Keratinocyte (primary cell): ENCODE data around the gene ATP11B. TPM values are rescaled to one million over a fixed set of nuclear protein-coding genes. Genes with fewer than 3 reads are reported as not detected.

ENCODE experiments used
- DNase-seq: peaks from one replicate; pipeline ENCODE4 v3.0.0-alpha.2; 2011; ENCODE audit warnings: low read depth, missing footprints, low spot score
- FAIRE-seq: peaks from 2 replicates; lab custom pipeline; 2011; peaks lifted over from hg19 to GRCh38; lab: Jason Lieb, UNC
- H2AFZ ChIP-seq: 2 replicates; pipeline ENCODE4 v1.6.0; 2012; ENCODE audit warnings: low read length, control low read depth, inconsistent platforms; ENCODE audit not compliant: control insufficient read depth
- H3K27ac ChIP-seq: 2 replicates; pipeline ENCODE4 v1.5.1; 2011; ENCODE audit warnings: low read length; ENCODE audit not compliant: control insufficient read depth, insufficient read depth
- H3K27me3 ChIP-seq: 3 replicates; pipeline ENCODE4 v1.6.0; 2011; ENCODE audit warnings: low read length; ENCODE audit not compliant: control insufficient read depth, insufficient read depth; ENCODE audit errors: extremely low read depth
- H3K36me3 ChIP-seq, 2 experiments: 2 replicates in 1 of 2; 3 replicates in 1 of 2; pipeline ENCODE4 v1.5.1; 2011; ENCODE audit warnings: low read length in 2 of 2, mild to moderate bottlenecking in 1 of 2; ENCODE audit not compliant: control insufficient read depth in 2 of 2, insufficient read depth in 2 of 2; ENCODE audit errors: extremely low read depth in 1 of 2
- H3K4me1 ChIP-seq: 3 replicates; pipeline ENCODE4 v1.5.1; 2011; ENCODE audit warnings: low read length; ENCODE audit not compliant: control insufficient read depth, insufficient read depth; ENCODE audit errors: extremely low read depth
- H3K4me2 ChIP-seq: 3 replicates; pipeline ENCODE4 v1.6.0; 2011; ENCODE audit warnings: low read depth, low read length; ENCODE audit not compliant: control insufficient read depth, insufficient read depth; ENCODE audit errors: extremely low read depth
- H3K4me3 ChIP-seq, 3 experiments: fragments of 200-600 bp in 1 of 3; sonication (generic) in 1 of 3; 2 replicates in 2 of 3; 3 replicates in 1 of 3; pipeline ENCODE4 v1.5.1; 2011 to 2016; ENCODE audit warnings: low read length in 3 of 3, mild to moderate bottlenecking in 3 of 3, control low read depth in 2 of 3, inconsistent platforms in 1 of 3, low read depth in 1 of 3, mixed read lengths in 1 of 3, mixed run types in 1 of 3, moderate library complexity in 1 of 3; ENCODE audit not compliant: control insufficient read depth in 2 of 3, insufficient read depth in 2 of 3; ENCODE audit errors: extremely low read depth in 1 of 3
- H3K79me2 ChIP-seq: 2 replicates; pipeline ENCODE4 v1.6.0; 2012; ENCODE audit warnings: low read length; ENCODE audit not compliant: control insufficient read depth, insufficient read depth
- H3K9ac ChIP-seq: 3 replicates; pipeline ENCODE4 v1.6.0; 2011; ENCODE audit warnings: low read length; ENCODE audit not compliant: control insufficient read depth, insufficient read depth; ENCODE audit errors: extremely low read depth
- H3K9me1 ChIP-seq: 3 replicates; pipeline ENCODE4 v1.6.0; 2011; ENCODE audit warnings: low read length; ENCODE audit not compliant: control insufficient read depth, insufficient read depth; ENCODE audit errors: extremely low read depth
- H3K9me3 ChIP-seq: 2 replicates; pipeline ENCODE4 v1.5.1; 2012; ENCODE audit warnings: low read depth, low read length; ENCODE audit not compliant: control insufficient read depth
- H4K20me1 ChIP-seq: 3 replicates; pipeline ENCODE4 v1.6.0; 2011; ENCODE audit warnings: low read length; ENCODE audit not compliant: control insufficient read depth, insufficient read depth; ENCODE audit errors: extremely low read depth
- EZH2 ChIP-seq: IDR thresholded peaks from one replicate; pipeline ENCODE4 v1.6.1; 2012; ENCODE audit warnings: inconsistent platforms, mild to moderate bottlenecking, low read length, moderate library complexity
- dilution Hi-C: fragments of 300-500 bp; cut with MboI; formaldehyde crosslinking; loops from one replicate; pipeline ENCODE4 v1.7.0; 2020; ENCODE audit warnings: low sequenced_read_pairs; ENCODE audit not compliant: extremely low pct_ligation_motif_present
- polyA plus RNA-seq, 5 experiments: library from polyadenylated mRNA; depleted of rRNA in 3 of 5; stranded (reverse) in 3 of 5; stranded (forward) in 1 of 5; unstranded in 1 of 5; fragments of >200 nt; gene quantifications; 1 replicate in 1 of 5; 2 replicates in 3 of 5; 3 replicates in 1 of 5; pipeline versions ENCODE4 v1.2.1 to v1.2.3, GENCODE V29; 2011 to 2012; ENCODE audit warnings: missing spikeins in 2 of 5, low read depth in 1 of 5, low replicate concordance in 1 of 5
- TF ChIP-seq, protein P1 (sequence below), 3 experiments: IDR thresholded peaks in 1 of 3; conservative IDR thresholded peaks in 1 of 3; optimal IDR thresholded peaks in 1 of 3; 2 replicates in 2 of 3; 3 replicates in 1 of 3; pipeline versions ENCODE3 to v1.5.1; 2011; ENCODE audit warnings: low read length in 3 of 3, mild to moderate bottlenecking in 3 of 3, moderate library complexity in 2 of 3, control low read depth in 1 of 3, inconsistent platforms in 1 of 3; ENCODE audit not compliant: insufficient read depth in 2 of 3; ENCODE audit errors: extremely low read depth in 1 of 3

ATP11B gene
- polyA plus RNA-seq, 1 donor (not counting 4 experiments of a cell fraction or from before 2014, with no cell fraction given): 28.9 TPM

DNA sequence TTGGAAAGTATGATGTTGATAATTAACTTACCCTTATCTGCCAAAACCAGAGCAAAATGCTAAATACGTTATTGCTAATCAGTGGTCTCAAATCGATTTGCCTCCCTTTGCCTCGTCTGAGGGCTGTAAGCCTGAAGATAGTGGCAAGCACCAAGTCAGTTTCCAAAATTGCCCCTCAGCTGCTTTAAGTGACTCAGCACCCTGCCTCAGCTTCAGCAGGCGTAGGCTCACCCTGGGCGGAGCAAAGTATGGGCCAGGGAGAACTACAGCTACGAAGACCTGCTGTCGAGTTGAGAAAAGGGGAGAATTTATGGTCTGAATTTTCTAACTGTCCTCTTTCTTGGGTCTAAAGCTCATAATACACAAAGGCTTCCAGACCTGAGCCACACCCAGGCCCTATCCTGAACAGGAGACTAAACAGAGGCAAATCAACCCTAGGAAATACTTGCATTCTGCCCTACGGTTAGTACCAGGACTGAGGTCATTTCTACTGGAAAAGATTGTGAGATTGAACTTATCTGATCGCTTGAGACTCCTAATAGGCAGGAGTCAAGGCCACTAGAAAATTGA, 127.3 kb downstream of the ATP11B start:
- no peak for FAIRE-seq
- dilution Hi-C loops: no loop called here
- no peak overlapping the region for H3K4me3 ChIP-seq
- no peaks in the 10 kb centered on the region for H3K9me3 ChIP-seq
- H3K36me3 ChIP-seq: peaks cover 0 to 2% of the 10 kb centered on the region in 2 experiments
- no peak overlapping the region for H3K9ac ChIP-seq
- no peak overlapping the region for H2AFZ ChIP-seq
- H3K4me1 ChIP-seq: peaks cover 4% of the 10 kb centered on the region
- DNase-seq: no peak
- TF ChIP-seq, protein P1, sequence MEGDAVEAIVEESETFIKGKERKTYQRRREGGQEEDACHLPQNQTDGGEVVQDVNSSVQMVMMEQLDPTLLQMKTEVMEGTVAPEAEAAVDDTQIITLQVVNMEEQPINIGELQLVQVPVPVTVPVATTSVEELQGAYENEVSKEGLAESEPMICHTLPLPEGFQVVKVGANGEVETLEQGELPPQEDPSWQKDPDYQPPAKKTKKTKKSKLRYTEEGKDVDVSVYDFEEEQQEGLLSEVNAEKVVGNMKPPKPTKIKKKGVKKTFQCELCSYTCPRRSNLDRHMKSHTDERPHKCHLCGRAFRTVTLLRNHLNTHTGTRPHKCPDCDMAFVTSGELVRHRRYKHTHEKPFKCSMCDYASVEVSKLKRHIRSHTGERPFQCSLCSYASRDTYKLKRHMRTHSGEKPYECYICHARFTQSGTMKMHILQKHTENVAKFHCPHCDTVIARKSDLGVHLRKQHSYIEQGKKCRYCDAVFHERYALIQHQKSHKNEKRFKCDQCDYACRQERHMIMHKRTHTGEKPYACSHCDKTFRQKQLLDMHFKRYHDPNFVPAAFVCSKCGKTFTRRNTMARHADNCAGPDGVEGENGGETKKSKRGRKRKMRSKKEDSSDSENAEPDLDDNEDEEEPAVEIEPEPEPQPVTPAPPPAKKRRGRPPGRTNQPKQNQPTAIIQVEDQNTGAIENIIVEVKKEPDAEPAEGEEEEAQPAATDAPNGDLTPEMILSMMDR (optimal IDR thresholded peaks at IDR 0.05 in 1 of 3, IDR thresholded peaks at IDR 0.05 in 1 of 3, conservative IDR thresholded peaks at IDR 0.05 in 1 of 3; ENCODE audit: extremely low read depth in 1 of 3, insufficient read depth in 2 of 3, low read length in 3 of 3): no peak
- TF ChIP-seq EZH2: no peak
- H3K4me2 ChIP-seq: no peak overlapping the region
- no peaks in the 10 kb centered on the region for H4K20me1 ChIP-seq
- no peaks in the 10 kb centered on the region for H3K79me2 ChIP-seq
- no peak overlapping the region for H3K27ac ChIP-seq
- H3K9me1 ChIP-seq: no peaks in the 10 kb centered on the region
- no peaks in the 10 kb centered on the region for H3K27me3 ChIP-seq

DNA sequence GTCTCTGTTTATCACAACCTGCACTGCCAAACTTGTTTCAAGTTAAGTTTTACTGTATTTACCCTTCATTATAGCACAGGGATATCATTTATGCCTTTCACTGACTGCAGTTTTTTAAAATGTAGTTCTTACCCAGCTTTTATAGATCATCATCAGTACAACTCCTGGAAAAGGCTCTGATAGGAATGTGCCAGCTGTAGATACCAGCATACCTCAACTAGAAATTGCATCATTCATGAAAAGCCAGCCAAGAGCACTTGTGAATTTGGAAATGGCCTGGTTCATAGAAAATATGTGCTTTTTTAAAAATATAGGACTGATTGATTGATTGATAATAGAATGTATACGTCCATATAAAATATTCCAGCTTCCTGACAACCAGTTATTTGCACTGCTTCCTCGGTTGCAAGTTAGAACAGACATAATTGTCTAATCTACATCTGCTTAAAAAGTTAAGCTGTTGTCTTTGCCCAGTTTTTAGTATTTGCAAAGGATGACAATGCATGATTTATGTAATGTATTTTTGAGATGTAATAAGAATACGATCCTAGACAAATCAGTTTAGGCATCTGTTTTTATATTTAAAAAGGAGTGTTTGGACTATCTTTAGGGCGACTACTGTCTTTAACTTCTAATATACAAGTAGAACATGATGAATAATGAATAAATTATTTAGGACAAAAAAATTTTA, 128.5 kb downstream of the ATP11B start:
- Histone ChIP-seq H3K4me2 (no peak overlapping the region), H3K27ac (no peak overlapping the region), H3K9ac (no peak overlapping the region), H4K20me1 (no peaks in the 10 kb centered on the region), H3K9me3 (no peaks in the 10 kb centered on the region), H3K9me1 (no peaks in the 10 kb centered on the region), H3K27me3 (no peaks in the 10 kb centered on the region), H3K4me3 (no peak overlapping the region), H3K36me3 (peaks cover 0 to 2% of the 10 kb centered on the region in 2 experiments), H3K79me2 (no peaks in the 10 kb centered on the region), H2AFZ (no peak overlapping the region), H3K4me1 (peaks cover 10% of the 10 kb centered on the region)
- TF ChIP-seq EZH2: no peak
- TF ChIP-seq, protein P1 (optimal IDR thresholded peaks at IDR 0.05 in 1 of 3, IDR thresholded peaks at IDR 0.05 in 1 of 3, conservative IDR thresholded peaks at IDR 0.05 in 1 of 3; ENCODE audit: extremely low read depth in 1 of 3, insufficient read depth in 2 of 3, low read length in 3 of 3): no peak
- FAIRE-seq (no peak), DNase-seq (no peak)
- dilution Hi-C loops: no loop called here
